SKM-1 (cell line): Measurements from ENCODE around the gene LYST.
"Not testable (repeated sequence)": the region's sequence is repeated elsewhere in the genome, so short reads cannot be mapped to it uniquely, and the experiment has no call there.

Experiments
- DNase-seq: peaks from one replicate; lab custom pipeline; 2025; ENCODE audit not compliant: unreplicated experiment; lab: John Stamatoyannopoulos, UW

LYST gene

DNA sequence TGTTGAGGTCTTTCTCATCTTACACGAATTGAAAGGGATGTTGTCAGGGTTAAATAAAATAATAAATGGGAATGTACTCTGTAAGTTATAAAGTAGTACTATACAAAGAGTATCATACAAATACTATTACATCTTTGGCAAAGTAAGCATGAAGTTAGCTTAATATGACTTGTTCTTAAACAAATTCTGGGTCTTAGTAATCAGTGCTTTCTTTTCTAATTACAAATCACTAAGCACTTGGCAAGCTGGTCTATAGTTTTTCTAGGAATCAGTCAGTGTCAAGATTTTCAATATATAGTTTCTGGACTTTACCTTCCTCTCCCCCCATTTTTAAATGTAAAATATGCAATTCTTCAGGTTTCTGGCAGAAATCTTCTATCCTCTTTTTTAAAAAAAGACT is 6.9 kb downstream of the LYST start:
- no peak for DNase-seq

DNA sequence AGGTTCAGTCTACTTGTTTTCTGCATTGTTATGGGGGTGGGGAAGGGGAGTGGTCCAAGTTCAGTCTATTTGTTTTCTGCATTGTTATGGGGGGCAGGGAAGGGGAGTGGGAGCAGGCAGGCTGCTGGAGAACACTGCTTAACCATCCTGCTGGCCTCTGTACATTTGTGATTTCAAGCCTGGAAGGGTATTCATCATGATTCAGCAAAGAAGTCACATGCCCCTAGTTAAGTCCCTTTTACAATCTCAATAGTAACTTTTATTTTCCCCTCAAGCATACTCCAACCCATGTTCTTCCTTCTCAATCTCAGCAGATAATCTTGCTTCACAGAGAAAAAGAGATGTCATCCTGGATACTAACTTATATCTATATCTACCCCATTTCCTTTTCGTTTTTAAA is 7.9 kb downstream of the LYST start:
- DNase-seq = no peak

DNA sequence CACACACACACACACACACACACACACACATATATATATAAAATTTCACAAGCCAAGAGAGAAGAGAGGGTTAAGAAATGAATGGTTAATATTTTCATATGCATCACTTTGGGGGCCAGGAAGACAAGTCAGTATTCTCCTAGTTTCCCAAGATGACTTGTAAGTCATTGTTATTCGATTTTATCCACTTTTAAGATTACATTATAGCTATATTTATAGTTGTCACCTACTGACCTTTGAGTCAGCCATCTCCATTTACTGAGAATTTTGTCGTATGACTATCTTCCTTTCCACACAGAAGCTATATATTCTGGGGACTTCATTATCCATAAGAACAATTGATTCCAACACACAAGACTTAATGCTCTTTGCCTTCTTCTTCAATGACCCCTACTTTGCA is 8.9 kb downstream of the LYST start:
- DNase-seq = no peak

DNA sequence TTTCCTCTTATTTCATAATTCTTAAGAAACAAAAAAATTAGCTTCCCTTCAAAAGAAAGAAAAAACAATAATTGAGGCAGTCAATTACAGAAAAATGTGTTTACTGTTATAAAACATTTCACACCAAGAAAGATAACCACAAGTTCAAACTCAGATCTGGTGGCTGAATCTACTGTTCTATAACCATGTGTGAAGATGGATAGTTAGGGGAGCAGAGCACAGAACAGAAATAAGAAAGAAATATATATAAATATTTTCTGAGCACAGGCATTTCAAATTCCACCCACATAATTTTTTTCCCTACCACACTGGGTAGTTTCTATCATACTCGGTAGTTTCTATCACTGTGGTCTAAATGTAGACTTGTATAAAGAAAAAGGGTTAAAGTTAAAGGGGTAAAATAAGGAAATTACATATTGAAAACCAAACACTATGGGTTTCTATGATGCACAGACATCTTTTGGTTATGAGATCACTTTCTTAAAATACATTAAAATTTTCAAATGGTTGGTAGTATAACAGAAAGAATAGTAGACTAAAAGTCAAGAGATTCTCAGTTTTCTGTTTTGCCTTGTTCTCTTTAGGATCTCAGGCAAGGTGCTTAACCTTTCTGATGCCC is 10.8 kb downstream of the LYST start:
- no peak for DNase-seq

DNA sequence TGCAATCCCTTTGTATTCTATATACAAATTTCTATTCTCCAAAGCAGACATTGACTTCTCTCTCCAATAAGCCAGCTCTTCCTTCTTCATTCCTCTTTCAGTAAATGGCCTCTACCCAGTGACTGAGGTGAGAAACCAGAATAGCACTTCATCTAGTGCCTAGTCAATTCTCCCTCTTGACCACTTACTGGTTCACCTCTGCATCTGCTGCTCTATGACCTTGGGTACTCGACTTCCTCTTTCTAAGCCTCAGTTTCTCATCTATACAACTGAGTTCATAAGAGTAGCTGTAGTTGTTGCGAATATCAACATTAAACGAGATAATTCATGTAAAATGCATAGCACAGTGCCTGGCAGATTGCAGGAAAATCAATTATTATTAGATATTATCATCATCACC is 12.4 kb downstream of the LYST start:
- DNase-seq = no peak

DNA sequence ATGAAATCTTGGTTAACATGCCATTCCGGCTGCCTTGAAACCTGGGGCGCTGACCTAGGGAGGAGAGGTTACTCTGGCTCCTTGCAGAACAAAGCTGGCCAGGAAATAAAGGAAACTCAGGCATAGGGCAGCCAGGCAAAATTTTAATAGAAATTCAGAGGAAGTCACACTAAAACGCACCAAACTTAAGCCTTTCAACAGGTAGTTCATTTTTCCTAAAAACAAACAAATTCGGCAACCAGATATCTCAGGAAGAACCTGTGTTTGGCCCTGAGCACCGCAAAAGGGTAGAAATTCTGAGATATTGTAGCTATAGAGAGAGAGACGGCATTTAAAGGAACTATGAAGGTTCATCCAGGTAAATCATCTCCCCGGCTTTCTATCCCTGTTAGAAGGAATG is 13.1 kb downstream of the LYST start:
- no peak for DNase-seq

DNA sequence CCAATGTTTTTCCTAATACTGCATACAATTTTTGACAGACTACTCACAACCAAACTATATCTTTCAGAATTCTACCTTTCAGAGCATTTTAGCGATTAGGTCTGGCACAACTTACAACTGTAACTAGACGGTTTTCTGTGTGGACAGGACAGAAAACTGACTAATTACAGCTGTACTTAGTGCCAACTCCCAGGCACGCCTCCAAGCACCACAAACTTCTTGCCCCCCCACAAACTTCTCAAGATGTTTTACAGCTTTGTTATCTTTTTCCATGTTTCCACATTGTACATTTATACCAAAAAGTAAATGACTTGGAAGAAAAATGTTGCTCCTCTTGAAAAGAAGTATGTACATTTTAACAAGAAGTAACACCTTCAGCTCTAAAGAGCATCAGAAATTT is 13.8 kb downstream of the LYST start:
- DNase-seq = no peak

DNA sequence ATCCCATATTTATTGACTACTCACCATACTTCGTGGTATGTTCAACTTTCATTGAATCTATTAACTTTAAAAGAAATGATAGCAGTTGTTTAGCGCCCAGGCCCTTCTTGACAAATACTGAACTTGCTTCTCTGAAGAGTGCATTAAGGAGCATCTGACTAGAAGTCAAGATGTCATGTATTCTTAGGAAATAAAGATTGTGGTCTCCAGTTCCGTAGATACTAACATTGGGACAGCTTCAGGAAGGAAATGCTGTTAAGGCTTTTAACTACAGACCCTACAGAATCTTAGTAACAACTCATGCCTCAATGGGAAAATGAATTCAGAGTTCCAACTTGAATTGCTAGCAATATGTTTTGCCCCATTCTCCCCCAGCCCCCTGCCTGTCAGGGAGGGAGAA is 14.8 kb downstream of the LYST start:
- no peak for DNase-seq

DNA sequence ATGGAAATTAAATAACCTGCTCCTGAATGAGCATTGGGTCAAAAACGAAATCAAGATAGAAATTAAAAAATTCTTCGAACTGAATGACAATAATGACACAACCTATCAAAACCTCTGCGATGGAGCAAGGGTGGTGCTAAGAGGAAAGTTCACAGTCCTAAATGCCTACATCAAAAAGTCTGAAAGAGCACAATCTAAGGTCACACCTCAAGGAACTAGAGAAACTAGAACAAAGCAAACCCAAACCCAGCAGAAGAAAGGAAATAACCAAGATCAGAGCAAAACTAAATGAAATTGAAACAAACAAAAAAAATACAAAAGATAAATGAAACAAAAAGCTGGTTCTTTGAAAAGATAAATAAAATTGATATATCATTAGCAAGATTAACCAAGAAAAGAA is 18.5 kb downstream of the LYST start:
- not testable (repeated sequence) for DNase-seq

DNA sequence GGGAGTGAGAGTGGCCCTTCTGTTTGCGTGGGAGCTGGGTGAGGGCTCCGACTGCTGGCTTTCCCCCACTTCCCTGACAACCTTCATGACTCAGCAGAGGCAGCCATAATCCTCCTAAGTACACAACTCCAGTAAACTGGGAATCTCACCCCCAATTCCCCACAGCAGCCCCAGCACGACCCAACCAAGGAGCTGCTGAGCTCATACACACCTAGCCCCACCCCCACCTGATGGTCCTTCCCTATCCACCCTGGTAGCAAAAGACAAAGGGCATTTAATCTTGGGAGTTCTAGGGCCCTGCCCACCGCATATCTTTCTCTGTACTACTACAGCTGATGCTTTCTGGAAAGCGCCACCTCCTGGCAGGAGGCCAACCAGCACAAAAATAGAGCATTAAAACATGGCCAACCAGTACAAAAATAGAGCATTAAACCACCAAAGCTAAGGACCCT is 21.0 kb downstream of the LYST start:
- DNase-seq = not testable (repeated sequence)

DNA sequence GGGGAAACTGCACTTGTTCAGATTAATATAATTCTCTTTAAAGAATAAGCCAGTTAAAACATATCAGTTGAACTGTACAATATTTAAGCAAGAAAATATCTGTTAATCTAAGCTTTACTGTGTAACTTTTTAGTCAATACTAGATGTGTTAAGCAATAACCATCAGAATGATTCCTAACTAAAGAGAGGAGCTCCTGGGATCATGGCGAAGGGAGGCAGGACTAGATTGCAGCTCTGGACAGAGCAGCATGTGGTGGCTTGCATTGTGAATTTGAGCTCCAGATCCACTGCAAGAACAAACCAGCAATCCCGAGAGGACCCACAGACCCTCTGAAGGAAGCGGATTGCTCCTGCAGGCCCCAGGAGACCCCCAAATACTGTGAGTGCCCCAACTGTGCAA is 21.9 kb downstream of the LYST start:
- no peak for DNase-seq

DNA sequence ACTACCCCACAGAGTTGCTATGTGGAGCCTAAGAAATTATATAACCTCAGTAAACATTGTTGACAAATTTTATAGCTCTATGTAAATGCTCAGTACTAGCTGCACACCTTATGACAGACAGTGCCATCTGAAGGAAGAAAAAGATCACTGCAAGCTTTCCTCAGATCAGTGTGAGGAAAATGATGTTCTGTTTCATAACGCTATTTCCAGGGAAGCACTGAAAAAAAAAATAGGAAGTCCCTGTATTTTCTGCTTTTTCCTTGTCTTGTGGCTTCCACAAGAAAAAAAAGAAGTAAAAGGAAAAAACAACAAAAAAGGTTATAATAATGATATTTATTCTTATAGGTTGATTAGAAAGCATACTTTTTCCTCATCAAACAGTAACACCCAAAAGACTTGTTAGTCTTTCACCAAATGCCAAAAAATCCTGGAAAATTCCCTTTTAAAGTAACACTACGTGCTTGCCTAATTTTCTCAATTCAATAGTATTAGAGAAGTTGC is 23.2 kb downstream of the LYST start:
- DNase-seq = no peak

DNA sequence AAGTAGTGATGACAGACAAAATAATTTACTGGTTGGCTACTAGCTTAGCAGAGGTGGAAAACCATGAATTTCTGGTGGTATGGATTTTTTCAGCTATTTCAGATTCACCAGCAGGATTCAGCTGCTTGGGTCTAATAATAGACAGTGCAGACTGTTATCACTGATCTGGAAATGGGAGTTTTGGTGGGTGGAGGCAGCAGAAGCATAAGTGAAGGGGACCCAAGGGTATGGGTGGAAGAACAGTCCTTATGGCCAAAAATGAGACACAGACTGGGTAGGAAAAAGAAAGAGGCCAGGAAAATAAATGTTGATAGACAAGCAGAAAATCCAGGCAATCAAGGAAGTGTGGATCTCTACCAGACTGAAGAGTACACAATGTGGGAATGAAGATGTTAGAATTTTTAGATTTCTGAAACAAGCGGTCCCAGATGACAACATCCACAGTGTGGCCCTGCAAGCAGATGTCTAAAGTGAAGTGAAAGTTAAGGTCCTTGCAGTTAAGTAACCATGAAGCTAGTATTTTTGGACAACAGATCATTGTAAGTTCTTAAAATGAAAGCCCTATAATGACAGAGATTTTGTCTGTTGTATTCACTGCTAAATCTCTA is 24.7 kb downstream of the LYST start:
- no peak for DNase-seq

DNA sequence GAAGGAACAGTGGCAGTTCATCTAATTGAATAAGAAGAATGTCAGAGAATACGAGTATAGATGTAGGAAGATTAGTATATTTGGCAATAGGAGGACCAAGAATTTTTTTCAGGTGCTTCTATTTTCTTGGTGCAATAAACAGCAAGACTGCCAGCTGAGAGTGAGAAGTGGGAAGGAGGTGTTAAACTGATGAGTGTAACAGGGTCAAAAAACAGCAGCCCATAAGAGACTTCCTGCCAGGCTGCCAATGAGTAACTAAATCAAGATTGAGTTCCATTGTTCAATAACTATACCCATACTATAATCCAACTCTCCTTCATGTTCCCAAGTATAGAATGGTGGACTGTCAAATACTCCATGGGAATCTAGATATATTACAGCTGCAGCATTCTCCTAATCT is 28.7 kb downstream of the LYST start:
- DNase-seq = no peak

DNA sequence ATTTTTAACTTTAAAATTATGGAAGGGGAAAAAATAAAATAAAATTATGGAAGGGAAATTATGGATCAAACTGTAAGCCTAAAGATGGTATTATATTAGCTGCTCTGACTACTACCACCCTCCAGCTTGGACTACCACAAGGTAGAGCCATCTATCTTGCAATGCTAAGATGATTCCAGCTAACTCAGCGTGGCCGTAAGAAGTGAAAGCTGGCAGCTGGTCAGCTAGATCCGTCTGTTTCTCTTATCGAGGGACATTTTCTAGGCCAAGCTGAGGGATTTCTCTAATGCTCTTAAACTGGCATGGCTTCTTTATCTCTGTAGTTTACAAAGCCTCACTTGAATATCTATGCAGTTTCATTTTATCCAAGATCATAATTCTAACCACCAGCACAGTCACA is 31.5 kb downstream of the LYST start:
- no peak for DNase-seq

DNA sequence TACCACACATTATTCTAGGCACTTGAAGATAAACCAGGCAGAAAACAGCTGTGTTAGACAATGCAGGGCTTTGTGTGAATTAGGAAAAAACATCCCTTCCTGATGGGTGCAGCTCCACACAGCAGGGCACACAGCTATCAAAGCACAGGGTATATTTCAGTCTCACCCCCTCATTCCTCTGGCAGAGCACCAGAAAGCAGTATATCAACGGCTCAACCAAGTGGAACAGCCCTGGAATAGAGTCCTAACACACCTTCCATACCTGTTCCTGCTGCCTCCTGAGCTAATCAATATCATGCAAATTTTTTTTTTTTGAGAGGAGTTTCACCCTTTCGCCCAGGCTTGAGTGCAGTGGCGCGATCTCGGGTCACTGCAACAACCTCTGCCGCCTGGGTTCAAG is 32.1 kb downstream of the LYST start:
- DNase-seq = no peak

DNA sequence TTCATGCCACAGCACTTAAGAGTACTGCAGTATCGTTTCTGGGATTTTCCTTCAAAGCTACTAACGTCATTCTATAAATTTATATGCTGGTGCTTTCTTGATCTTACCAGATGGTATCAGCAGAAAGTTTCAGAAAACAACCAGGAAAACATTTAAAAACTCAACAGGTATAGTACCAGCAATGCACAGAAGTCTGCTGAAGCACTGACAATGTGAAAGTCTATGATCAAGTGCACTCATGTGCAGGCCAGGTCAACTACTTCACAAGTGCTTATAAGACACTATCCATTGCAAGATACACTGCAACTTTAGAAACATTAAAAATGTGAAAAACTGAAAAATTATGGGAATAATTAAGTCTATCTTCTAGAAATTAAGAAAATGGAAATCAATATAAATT is 34.7 kb downstream of the LYST start:
- no peak for DNase-seq

DNA sequence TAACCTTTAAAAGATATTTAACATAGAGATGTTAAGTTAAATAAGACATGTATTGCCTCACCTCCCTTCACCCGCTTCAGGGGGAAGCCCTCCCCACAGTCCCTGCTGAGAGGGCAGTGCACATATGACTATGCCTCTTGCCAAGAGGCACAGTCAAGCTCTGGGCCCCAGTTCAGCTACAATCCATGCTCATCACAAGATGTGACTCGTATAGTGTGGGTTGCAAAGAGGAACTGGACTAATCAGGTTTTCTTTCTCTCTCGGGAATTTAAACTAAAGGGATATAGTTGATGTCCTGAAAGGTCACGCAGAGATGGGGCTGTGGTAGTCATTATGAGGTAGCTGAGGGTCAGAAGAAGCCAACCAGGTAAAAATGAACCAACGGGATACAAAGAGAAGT is 35.6 kb downstream of the LYST start:
- DNase-seq = no peak

DNA sequence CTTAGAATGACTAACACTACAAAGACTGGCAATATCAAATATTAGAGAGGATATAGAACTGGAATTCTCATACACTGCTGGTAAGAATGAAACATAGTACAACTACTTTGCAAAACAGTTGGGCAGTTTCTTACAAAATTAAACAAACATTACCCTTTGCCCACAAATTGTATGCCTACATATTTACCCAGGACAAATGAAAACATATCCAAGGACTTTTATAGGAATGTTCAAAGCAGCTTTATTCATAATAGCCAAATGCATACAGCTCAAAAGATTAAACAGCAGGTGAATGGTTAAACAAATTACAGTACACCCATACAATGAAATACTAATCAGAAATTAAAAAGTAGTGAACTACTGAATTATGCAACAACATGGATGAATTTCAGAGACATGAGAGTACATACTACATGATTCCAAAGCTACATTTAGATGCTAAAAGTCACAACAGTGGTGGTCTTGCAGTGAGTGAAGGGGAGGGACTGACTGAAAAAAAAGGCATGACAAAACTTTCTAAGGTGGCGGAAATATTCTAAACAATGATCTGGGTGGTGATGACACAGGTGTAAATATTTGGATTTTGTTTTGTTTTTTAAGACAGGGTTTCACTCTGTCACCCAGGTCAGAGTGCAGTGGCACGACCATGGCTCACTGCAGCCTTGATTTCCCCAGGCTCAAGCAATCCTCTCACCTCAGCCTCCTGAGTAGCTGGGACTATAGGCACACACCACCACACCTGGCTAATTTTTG is 40.4 kb downstream of the LYST start:
- DNase-seq = no peak

DNA sequence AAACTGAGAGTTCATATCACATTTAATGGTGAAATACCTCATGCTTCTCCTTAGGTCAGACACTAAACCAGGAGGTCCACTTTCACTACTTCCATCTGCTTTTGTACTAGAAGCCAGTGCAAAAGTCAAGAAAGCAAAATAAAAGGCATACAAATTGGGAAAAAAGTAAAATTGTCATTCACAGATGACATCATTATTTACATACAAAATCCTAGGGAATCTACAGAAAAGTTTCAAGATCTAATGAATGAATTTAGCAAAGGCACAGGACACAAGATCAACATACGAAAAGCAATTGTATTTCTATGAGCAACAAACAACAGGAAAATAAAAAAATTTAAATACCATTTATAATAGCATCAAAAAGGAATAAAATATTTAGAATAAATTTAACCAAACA is 41.5 kb downstream of the LYST start:
- DNase-seq = no peak

DNA sequence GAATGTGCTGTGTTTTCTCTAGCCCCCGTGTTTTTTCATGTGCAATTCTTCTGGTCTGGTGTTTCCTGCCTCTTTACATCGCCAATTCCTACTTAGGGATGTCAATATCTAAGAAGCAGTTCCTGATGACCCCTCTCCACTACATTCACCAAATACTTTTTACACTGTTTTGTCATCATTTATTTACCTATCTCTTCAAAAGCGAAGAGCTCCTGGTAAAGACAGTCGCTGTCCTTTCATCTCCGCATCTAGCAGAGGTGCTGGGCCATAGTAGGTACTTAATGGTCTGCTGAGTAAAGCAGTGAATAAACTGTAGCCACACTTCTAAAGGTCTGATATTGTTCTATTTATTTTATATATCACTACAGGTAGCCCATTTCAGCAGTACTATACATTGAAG is 43.0 kb downstream of the LYST start:
- DNase-seq = no peak

DNA sequence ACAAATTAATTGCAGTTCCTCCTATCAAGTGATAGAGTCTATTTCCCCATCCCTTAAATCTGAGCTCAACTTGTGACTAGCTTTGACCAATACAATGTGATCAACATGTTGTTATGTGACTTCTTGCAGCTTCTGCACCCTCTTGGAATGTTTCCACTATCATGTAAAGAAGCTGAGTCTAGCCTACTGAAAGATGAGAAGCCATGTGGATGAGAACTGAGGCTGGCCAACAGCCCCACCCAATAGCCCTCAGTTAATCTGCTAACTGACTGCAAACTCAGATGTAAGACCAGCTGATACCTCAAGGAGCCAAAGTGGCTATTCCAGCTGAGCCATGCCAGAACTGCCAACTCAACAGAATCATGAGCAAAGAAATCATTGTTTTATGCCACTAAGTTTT is 44.0 kb downstream of the LYST start:
- no peak for DNase-seq
